Fibroblast of pulmonary artery (primary cell): Measurements from ENCODE around the gene GRIA4.

ENCODE experiments used
- DNase-seq: peaks from one replicate; pipeline ENCODE4 v3.0.0-alpha.2; 2010; ENCODE audit warnings: low read depth
- H3K4me3 ChIP-seq: replicated peaks from 2 replicates; pipeline ENCODE4 v1.5.1; 2011; ENCODE audit warnings: low read depth, mild to moderate bottlenecking, control low read depth, low read length, moderate library complexity
- CTCF ChIP-seq: IDR thresholded peaks from 2 replicates; pipeline ENCODE4 v1.5.1; 2011; ENCODE audit warnings: mild to moderate bottlenecking, control low read depth, low read length, inconsistent platforms; ENCODE audit errors: missing control alignments

GRIA4 gene

GRCh38 chr11:105821781-105822180 is 211.9 kb downstream of the GRIA4 start:
- no peak for TF ChIP-seq CTCF
- no peak for DNase-seq
- no peak overlapping the region for H3K4me3 ChIP-seq

GRCh38 chr11:105823495-105824033 is 213.7 kb downstream of the GRIA4 start:
- no peak for TF ChIP-seq CTCF
- H3K4me3 ChIP-seq = no peak overlapping the region
- DNase-seq = no peak

- H3K4me3 ChIP-seq = no peak overlapping the region
- DNase-seq = no peak
- TF ChIP-seq CTCF = no peak
These were observed 214.7 kb downstream of the GRIA4 start for GRCh38 chr11:105824457-105825013.

GRCh38 chr11:105825141-105825540 is 215.3 kb downstream of the GRIA4 start:
- no peak for TF ChIP-seq CTCF
- DNase-seq = no peak

GRCh38 chr11:105827906-105828305 is 218.0 kb downstream of the GRIA4 start:
- H3K4me3 ChIP-seq = no peak overlapping the region
- TF ChIP-seq CTCF = no peak
- no peak for DNase-seq

More at GRCh38 chr11:105825141-105825540, 215.3 kb downstream of the GRIA4 start:
- H3K4me3 ChIP-seq = no peak overlapping the region

- DNase-seq = no peak
- H3K4me3 ChIP-seq = no peak overlapping the region
- TF ChIP-seq CTCF = no peak
These were observed 219.2 kb downstream of the GRIA4 start for GRCh38 chr11:105829084-105829483.

- H3K4me3 ChIP-seq = no peak overlapping the region
- TF ChIP-seq CTCF = no peak
- DNase-seq = no peak
These were observed 224.6 kb downstream of the GRIA4 start for GRCh38 chr11:105834461-105834860.
